ENCODE results near the gene NELFB.

DNA sequence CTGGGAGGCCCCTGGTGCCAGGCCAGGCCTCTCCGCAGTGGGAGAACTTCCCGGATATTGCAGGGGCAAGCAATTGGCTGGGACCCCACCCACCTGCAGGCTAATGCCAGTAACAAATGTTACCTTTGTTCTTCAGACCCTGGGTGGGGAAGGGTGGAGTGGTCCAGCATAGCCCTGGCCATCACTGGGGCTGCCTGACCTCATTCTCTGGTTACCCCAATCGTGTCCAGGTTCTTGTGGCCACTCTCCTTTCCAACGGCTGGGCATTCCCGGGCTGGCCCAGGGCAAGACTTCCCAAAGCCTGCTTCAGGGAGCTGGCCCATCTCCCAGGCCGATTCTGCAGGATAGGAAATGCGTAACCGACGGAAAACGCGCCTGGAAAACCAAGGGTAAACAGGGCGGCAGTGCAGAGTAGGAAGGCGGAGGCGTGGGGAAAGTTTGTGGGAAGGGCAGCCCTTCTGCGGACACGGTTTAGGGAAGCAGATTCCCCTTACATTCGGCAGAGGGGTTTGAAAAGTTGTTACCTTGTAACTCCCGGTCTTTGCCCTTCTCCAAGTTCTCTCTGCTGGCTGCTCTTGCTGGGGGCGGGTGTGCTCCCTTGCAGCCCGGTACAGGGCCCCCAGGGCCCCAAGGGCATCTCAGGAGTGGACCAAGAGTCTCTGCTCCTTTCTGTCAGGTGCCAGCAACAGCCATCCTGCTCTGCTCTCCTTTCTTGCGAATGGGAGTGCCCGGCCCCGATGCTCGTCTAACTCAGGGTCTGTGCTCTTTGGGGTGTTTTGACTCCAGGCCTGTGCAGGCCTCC is 43.5 kb downstream of the NELFB start:
- TF ChIP-seq, protein P1, sequence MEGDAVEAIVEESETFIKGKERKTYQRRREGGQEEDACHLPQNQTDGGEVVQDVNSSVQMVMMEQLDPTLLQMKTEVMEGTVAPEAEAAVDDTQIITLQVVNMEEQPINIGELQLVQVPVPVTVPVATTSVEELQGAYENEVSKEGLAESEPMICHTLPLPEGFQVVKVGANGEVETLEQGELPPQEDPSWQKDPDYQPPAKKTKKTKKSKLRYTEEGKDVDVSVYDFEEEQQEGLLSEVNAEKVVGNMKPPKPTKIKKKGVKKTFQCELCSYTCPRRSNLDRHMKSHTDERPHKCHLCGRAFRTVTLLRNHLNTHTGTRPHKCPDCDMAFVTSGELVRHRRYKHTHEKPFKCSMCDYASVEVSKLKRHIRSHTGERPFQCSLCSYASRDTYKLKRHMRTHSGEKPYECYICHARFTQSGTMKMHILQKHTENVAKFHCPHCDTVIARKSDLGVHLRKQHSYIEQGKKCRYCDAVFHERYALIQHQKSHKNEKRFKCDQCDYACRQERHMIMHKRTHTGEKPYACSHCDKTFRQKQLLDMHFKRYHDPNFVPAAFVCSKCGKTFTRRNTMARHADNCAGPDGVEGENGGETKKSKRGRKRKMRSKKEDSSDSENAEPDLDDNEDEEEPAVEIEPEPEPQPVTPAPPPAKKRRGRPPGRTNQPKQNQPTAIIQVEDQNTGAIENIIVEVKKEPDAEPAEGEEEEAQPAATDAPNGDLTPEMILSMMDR (IDR thresholded peaks at IDR 0.05) = no peak
- no peak for TF ChIP-seq POLR2A (IDR thresholded peaks at IDR 0.05)
